GM21717 (cell line): Measurements from ENCODE around the gene AHDC1.

ENCODE experiments used
- ATAC-seq: cut with Tn5 transposase; IDR thresholded peaks from one replicate; pipeline ENCODE4 v1.9.1; 2021; ENCODE audit warnings: mild to moderate bottlenecking, moderate library complexity; ENCODE audit not compliant: unreplicated experiment

AHDC1 gene

GRCh38 chr1:27600498-27601175, 3.3 kb downstream of the AHDC1 start:
- ATAC-seq = no peak

DNA sequence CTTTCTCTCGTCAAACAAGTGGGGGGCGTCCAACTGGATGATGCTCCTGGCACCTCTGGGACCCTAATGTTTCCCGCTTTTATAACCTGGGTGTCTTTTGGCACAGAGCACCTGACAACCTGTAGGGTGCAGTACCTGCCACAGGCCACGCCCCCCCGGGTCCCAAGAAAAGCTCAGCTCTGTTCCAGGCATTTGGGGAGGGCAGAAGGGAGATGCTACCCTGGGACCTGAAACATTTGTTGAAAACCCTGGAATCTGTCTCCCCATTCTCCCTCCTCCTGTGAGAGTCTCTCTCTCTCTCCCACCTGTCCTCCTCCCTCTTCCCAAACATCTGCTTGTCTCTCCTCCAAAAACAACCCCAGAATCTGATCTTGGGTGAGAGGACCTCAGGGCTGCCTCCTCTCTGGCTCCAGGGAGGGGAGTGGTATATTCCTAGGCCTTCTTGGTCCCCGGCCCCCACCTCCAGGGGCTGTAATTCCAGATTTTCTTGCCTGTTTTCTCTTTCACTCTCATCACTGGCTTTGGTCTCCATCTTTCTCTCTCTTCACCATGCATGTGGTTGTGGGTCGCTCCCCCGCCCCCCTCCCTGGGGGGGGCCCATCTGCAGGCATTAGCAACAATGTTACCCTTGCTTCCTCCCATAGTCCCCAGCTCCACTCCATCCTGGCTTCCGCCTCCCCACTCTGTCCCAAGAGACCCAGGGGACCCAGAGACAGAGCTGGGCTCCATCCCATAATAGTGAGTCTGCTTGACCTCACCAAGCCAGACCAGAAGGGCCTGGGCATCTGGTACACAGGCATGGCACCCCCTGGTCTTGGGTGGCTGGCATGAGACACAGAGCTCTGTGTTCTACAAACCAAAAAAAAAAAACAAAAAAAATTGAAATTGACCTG, 4.1 kb downstream of the AHDC1 start:
- no peak for ATAC-seq

GRCh38 chr1:27598902-27599528, 4.9 kb downstream of the AHDC1 start:
- no peak for ATAC-seq

DNA sequence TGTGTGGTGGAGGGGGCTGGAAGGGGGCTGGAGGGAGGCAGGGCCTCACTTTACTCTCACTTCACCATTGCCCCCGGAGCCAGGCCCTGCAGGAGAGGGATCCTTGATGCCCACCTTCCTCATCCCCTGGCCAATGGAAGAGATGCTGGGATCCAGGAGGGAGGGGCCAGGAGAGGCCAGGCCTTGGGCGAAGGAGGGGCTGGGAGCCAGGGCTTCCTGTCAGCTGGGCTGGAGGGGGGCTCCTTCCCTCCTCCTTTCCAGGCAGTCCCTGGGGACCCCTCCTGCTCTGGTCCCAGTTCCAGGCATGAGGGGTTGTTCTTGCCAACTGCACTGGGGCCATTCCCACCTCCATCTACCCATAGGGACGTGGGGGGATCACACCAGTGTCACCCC, 5.7 kb downstream of the AHDC1 start:
- no peak for ATAC-seq

DNA sequence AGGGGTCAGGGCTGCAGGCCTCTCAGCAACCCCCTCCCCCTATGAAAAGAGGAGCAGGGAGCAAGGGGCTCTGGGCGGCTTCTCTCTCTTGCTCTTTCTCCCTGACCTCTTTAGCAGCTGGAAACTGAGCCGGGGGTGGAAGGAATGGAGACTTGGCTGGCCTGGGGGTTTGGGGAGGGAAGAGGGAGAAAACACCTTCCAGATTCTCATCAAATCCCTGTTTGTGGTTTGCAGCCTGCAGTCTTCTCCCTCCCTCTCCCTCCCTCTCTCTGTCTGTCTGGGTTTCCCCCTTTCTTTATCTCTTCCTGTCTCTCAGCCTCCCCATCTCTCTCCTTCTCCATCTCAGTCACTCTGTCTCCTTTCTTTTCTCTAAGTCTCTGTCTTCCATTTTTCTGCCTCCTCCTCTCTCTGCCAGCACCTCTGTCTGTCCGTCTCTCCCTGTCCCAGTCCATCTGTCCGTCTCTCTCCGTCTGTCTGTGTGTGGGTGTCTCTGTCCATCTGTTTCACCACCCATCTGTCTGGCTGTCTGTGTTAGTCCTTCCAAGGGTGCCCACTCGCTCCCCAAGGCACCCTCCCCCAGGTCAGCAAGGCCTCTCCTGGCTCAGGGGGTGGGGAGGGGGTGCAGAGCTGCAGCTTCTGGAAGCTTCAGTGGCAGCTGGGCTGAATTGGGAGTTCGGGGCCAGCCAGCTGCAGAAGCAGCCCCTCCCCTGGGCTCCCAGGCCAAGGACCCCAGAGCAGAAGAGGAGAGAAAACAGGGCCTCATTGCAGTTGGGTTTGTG, 6.2 kb downstream of the AHDC1 start:
- ATAC-seq = no peak

DNA sequence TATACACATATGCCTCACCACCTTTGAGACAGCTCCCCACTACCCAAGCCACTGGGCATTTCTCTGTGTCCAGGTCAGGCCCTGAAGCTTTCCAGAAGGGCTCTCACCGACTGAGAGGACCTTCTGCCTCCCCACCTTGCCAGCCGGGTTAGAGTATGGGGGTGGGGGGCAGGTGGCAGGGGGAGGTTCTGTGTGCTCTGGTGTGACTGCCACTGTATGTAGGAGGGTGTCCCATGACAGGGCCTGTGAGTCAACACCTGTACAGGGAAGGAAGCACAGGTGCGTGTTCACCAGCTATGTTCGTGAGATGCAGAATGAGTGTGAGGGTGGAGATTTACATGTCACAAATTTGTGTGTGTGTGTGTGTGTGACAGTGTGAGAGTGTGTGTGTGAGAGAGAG, 7.0 kb downstream of the AHDC1 start:
- no peak for ATAC-seq

- ATAC-seq = no peak
Observed at GRCh38 chr1:27596261-27596660, 7.7 kb downstream of the AHDC1 start.

DNA sequence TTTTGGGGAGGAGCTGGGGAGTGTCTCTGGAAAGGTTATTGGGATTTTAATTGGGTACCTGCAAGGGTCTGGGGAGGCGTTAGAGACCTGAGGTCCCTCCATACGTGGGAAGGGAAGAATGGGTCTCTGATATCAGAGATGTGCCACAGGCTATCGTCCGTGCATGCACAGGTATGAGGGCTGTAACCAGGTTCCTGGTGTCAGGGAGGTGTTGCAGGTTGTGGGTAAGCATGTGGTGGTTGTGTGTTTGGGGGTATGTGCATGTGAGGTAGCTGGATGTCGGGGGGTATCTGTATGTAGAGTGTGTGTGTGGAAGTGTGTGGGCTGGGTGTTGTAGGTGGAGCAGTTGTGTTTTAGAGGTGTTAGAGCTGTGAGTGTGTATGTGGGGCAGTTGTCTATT, 8.3 kb downstream of the AHDC1 start:
- no peak for ATAC-seq

GRCh38 chr1:27594564-27595510, 9.1 kb downstream of the AHDC1 start:
- no peak for ATAC-seq

GRCh38 chr1:27593678-27594563, 10.0 kb downstream of the AHDC1 start:
- ATAC-seq = no peak

GRCh38 chr1:27592931-27593677, 10.8 kb downstream of the AHDC1 start:
- ATAC-seq = no peak

DNA sequence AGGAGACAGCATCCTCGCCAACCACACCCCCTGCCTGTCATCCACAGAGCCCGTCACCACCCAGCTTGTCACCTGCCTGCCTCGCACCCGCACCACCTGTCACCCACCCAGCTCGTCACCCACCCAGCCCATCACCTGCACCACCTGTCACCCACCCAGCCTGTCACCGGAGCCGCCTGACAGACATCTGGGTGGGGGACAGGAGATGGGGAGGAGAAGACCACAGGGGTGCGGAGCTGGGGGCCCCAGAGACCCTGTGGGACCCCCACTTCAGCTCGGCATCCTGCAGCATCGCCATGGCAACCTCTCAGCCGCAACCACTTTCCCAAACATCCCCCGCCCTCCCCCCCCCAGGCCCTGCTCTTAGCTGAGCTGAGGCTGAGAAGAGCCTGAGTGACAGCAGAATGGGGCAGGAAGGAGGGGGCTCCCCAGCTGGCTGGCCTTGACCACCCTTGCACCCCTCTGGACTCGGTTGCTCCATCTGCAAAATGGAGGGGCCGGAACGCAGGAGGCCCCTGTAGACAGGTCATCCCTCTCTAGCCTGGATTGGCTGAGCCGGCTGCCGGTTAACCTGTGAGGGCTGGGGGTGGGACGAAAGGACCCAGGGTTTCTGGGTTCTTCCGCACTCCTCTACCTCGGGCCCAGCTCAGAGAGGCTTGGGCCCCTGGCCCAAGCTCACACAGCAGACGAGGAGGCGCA, 11.6 kb downstream of the AHDC1 start:
- no peak for ATAC-seq

GRCh38 chr1:27591622-27592021, 12.3 kb downstream of the AHDC1 start:
- no peak for ATAC-seq

DNA sequence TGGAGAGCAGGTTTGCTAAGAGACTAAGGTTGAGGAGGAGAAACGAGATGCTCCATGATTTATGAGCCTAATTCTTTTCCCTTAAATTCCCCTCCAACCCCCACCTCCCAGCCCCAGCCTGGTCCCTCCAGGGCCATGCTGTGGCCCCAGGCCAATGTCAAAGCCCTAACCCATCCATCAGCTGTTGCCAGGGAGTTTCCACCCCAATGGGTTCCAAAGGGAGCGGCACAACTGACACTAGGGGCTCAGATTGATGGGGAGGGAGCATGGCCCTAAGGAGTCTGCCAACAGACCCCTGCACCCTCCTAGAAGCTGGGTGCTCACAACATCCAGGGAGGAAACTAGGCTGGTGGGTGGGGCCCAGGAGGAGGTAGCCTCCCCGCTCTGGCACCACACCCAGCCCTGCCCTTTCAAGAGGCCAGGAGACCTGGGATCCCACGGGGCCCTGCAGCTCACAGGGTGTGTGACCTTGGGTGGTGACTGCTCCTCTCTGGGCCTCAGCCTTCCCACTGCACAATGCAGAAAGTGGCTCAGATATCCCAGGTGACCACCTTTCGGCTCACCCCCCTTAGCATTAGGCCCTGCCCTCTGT, 12.9 kb downstream of the AHDC1 start:
- ATAC-seq = no peak

DNA sequence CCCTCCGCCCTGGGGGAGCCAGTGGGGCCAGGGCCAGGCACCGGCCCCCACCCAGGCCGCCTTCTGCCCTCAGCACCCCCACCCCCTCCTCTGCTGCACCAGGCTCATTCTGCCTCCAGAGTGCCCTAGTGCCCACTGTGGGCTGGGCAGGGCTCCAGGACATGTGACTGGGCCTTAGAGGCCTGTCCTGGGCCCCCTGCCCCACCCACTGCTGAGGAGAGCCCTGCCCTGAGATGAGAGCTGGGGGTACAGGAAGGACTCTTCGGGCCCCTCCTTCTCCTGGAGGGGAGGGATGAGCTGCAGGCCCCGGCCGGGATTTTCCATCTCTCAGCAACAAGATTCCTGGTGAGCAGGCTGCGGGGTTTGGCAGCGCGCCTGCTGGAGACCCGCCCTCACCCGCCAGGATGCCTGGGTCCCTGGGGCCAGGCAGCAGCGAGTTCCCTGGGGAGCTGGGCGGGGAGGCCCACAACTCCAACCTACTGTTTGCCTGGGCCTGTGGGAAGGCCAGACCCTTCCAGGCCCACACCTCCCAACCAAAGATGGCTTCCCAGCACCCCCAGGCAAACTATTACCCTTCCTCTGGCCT, 14.0 kb downstream of the AHDC1 start:
- ATAC-seq = no peak

- no peak for ATAC-seq
Observed at GRCh38 chr1:27589441-27589840, 14.5 kb downstream of the AHDC1 start.
